Amygdala (tissue), 56 donors: ENCODE measurements around the gene CYB561.

Source experiments
- DNase-seq, 56 donors: peaks; one replicate each; lab custom pipeline; 2025; lab: John Stamatoyannopoulos, UW

Gene CYB561

GRCh38 chr17:63445954-63446752, at the start of gene CYB561:
Gene CYB561 (minus strand): TSS chr17:63446306. CDS start chr17:63437547, 8,759 bp downstream.
- peak in 25 of 56 donors; percentile 10 to 70 (median 36) for DNase-seq

GRCh38 chr17:63495491-63495890, 49.4 kb upstream of the CYB561 start:
- no peak for DNase-seq

- DNase-seq: no peak
Measured at GRCh38 chr17:63494300-63494928, 48.3 kb upstream of the CYB561 start.

GRCh38 chr17:63493411-63493810, 47.3 kb upstream of the CYB561 start:
- no peak for DNase-seq

GRCh38 chr17:63492940-63493339, 46.8 kb upstream of the CYB561 start:
- DNase-seq: no peak

- no peak for DNase-seq
Measured at GRCh38 chr17:63491977-63492618, 46.0 kb upstream of the CYB561 start.

- no peak for DNase-seq
Measured at GRCh38 chr17:63491413-63491812, 45.3 kb upstream of the CYB561 start.

GRCh38 chr17:63490858-63491400, 44.8 kb upstream of the CYB561 start:
- DNase-seq: no peak

GRCh38 chr17:63490329-63490728, 44.2 kb upstream of the CYB561 start:
- no peak for DNase-seq

- DNase-seq: no peak
Measured at GRCh38 chr17:63489291-63489690, 43.2 kb upstream of the CYB561 start.

GRCh38 chr17:63488851-63489250, 42.7 kb upstream of the CYB561 start:
- DNase-seq: no peak

- no peak for DNase-seq
Measured at GRCh38 chr17:63487014-63487339, 40.9 kb upstream of the CYB561 start.

- no peak for DNase-seq
Measured at GRCh38 chr17:63486317-63487013, 40.4 kb upstream of the CYB561 start.

- DNase-seq: no peak
Measured at GRCh38 chr17:63483655-63484575, 37.8 kb upstream of the CYB561 start.

- DNase-seq: no peak
Measured at GRCh38 chr17:63483038-63483437, 36.9 kb upstream of the CYB561 start.

- DNase-seq: no peak
Measured at GRCh38 chr17:63482509-63482908, 36.4 kb upstream of the CYB561 start.

- no peak for DNase-seq
Measured at GRCh38 chr17:63481488-63481870, 35.4 kb upstream of the CYB561 start.

GRCh38 chr17:63480826-63481487, 34.9 kb upstream of the CYB561 start:
- no peak for DNase-seq

- no peak for DNase-seq
Measured at GRCh38 chr17:63480192-63480784, 34.2 kb upstream of the CYB561 start.
